ENCODE measurements around the gene CATSPER1. TPM values are rescaled to one million over a fixed set of nuclear protein-coding genes. Genes with fewer than 3 reads are reported as not detected.

Gene CATSPER1
- total and polyA plus RNA-seq, 10 donors: 0.30 to 1.2 (median 0.70) TPM; not detected in 2

- Histone ChIP-seq H3K27ac (no peak overlapping the region), H3K4me1 (peaks cover 0 to 29% (median 10%) of the 10 kb centered on the region in 6 donors), H3K27me3 (replicated peaks in 1 of 7) (no peaks in the 10 kb centered on the region), H3K9me3 (no peaks in the 10 kb centered on the region), H3K4me3 (no peak overlapping the region), H3K36me3 (peaks cover 0 to 71% (median 50%) of the 10 kb centered on the region in 6 donors)
- 93 to 96% (median 95%) methylated on average over 22 to 28 of the region's 29 CpGs for WGBS, 5 donors
- intact Hi-C loops (cut with DNase I; ENCODE audit: low total_unique reads): no loop called here
- TF ChIP-seq POLR2A (IDR thresholded peaks at IDR 0.05) (no peak), POLR2AphosphoS5 (IDR thresholded peaks at IDR 0.05) (peak in 1 of 3 donors; percentile 52)
- DNase-seq: no peak
These were observed 48.5 kb downstream of the CATSPER1 start for GRCh38 chr11:65977621-65978390.

- no peak overlapping the region for H3K27ac ChIP-seq
- peaks cover 0 to 19% (median 6%) of the 10 kb centered on the region in 6 donors for H3K4me1 ChIP-seq
- H3K4me3 ChIP-seq: no peak overlapping the region
- DNase-seq: no peak
- intact Hi-C loops (cut with DNase I; ENCODE audit: low total_unique reads): no loop called here
- no peaks in the 10 kb centered on the region for H3K9me3 ChIP-seq
- H3K36me3 ChIP-seq: peaks cover 0 to 84% (median 50%) of the 10 kb centered on the region in 6 donors
- no peaks in the 10 kb centered on the region for H3K27me3 ChIP-seq (replicated peaks in 1 of 7)
- TF ChIP-seq CTCF (IDR thresholded peaks at IDR 0.05 in 8 of 11, conservative IDR thresholded peaks at IDR 0.05 in 3 of 11): no peak
- peak in 1 of 3 donors; percentile 50 for TF ChIP-seq POLR2AphosphoS5 (IDR thresholded peaks at IDR 0.05)
- TF ChIP-seq POLR2A (IDR thresholded peaks at IDR 0.05): no peak
- 84 to 89% (median 87%) methylated on average over 42 to 43 of the region's 43 CpGs for WGBS, 5 donors
These were observed 49.8 kb downstream of the CATSPER1 start for GRCh38 chr11:65976216-65977176.

- H3K27ac ChIP-seq: no peak overlapping the region
- H3K4me3 ChIP-seq: no peak overlapping the region
- peaks cover 0 to 85% (median 50%) of the 10 kb centered on the region in 6 donors for H3K36me3 ChIP-seq
- intact Hi-C loops (cut with DNase I; ENCODE audit: low total_unique reads): no loop called here
- H3K4me1 ChIP-seq: peaks cover 0 to 12% (median 6%) of the 10 kb centered on the region in 6 donors
- H3K27me3 ChIP-seq (replicated peaks in 1 of 7): no peaks in the 10 kb centered on the region
- no peaks in the 10 kb centered on the region for H3K9me3 ChIP-seq
- no peak for DNase-seq
- TF ChIP-seq CTCF (IDR thresholded peaks at IDR 0.05 in 8 of 11, conservative IDR thresholded peaks at IDR 0.05 in 3 of 11): no peak
- no peak for TF ChIP-seq POLR2AphosphoS5 (IDR thresholded peaks at IDR 0.05)
- TF ChIP-seq POLR2A (IDR thresholded peaks at IDR 0.05): no peak
- 94 to 98% (median 95%) methylated on average over 9 of the region's 9 CpGs for WGBS, 5 donors
These were observed 50.5 kb downstream of the CATSPER1 start for GRCh38 chr11:65975771-65976170.

GRCh38 chr11:65973439-65974110 lies 52.7 kb downstream of the CATSPER1 start:
- Histone ChIP-seq H3K4me1 (peaks cover 0 to 20% (median 9%) of the 10 kb centered on the region in 6 donors), H3K36me3 (peaks cover 0 to 86% (median 56%) of the 10 kb centered on the region in 6 donors), H3K27ac (no peak overlapping the region), H3K4me3 (no peak overlapping the region), H3K27me3 (replicated peaks in 1 of 7) (no peaks in the 10 kb centered on the region), H3K9me3 (no peaks in the 10 kb centered on the region)
- intact Hi-C loops (cut with DNase I; ENCODE audit: low total_unique reads): no loop called here
- 92 to 97% (median 97%) methylated on average over 13 of the region's 13 CpGs for WGBS, 5 donors
- DNase-seq: no peak
- TF ChIP-seq POLR2A (IDR thresholded peaks at IDR 0.05): no peak
- TF ChIP-seq CTCF (IDR thresholded peaks at IDR 0.05 in 8 of 11, conservative IDR thresholded peaks at IDR 0.05 in 3 of 11): no peak
- peak; percentile 27 to 64 (median 45) for TF ChIP-seq POLR2AphosphoS5 (IDR thresholded peaks at IDR 0.05)
